LNCAP (cell line): Measurements from ENCODE around the gene SEL1L.

ENCODE experiments used
- TF ChIP-seq, protein P1 (sequence below): fragments of 450-650 bp; IDR thresholded peaks from 2 replicates; pipeline ENCODE4 v1.5.1; 2017; ENCODE audit warnings: mild to moderate bottlenecking

The SEL1L gene

DNA sequence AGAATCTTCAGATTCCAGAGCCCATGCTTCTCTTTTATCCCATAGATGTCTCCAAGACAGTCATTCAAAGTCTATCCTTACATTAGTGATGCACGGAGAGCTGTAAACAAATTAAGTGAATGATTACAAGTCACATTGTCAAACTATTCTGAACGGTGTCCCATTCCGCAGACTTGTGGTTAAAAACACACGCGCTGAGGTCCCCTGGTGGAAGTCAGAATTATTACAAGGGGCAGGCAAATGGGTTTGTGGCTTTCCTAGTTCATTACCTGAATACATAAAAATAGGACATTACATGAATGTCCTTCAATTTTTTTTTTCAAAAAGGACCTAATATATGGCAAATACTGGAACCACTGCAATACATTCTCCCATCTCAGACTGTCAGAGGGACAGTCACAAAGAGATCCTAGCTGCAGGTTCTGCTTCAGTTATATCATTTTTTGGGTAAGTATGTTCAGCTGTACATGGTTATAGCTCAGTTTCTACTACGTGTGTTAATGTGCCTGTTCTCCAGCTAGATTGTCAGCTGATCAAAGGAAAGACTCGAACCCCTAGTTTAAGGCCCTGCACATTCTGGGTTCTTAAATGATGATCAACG is 80.4 kb downstream of the SEL1L start:
- TF ChIP-seq, protein P1, sequence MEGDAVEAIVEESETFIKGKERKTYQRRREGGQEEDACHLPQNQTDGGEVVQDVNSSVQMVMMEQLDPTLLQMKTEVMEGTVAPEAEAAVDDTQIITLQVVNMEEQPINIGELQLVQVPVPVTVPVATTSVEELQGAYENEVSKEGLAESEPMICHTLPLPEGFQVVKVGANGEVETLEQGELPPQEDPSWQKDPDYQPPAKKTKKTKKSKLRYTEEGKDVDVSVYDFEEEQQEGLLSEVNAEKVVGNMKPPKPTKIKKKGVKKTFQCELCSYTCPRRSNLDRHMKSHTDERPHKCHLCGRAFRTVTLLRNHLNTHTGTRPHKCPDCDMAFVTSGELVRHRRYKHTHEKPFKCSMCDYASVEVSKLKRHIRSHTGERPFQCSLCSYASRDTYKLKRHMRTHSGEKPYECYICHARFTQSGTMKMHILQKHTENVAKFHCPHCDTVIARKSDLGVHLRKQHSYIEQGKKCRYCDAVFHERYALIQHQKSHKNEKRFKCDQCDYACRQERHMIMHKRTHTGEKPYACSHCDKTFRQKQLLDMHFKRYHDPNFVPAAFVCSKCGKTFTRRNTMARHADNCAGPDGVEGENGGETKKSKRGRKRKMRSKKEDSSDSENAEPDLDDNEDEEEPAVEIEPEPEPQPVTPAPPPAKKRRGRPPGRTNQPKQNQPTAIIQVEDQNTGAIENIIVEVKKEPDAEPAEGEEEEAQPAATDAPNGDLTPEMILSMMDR, result peak; percentile 91

DNA sequence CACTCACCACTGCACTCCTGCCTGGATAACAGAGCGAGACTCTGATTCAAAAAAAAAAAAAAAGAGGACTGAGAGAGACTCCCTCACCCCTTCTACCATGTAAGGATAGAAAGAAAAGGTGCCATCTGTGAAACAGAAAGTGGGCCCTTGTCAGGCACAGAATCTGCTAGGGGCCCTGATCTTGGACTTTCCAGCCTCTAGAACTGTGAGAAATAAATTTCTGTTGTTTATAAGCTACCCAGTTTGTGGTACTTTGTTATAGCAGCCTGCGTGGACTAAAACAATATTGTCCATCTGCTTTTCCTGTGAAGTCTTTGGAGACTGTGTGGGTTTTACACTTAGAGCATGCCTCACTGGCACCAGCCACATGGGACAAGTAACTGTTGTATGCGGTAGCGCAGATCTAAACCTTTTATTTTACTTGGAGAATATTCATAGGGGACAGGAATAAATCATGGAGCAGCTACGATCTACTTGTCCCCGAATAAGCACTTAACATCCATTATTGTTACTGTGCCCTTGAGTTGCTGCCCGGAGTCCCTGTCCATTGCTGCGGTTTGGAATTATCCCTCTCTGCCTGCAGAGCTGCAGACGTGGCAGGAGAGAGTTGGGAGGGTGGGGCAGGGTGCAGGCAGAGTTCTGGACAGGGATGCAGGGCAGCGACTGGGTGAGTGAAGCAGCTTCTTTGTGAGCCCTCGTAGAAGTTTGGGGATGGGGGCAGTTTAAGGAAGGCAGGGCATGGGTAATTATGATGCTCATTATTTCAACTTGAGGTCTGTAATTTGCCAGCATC is 81.1 kb downstream of the SEL1L start:
- TF ChIP-seq, protein P1, result no peak

DNA sequence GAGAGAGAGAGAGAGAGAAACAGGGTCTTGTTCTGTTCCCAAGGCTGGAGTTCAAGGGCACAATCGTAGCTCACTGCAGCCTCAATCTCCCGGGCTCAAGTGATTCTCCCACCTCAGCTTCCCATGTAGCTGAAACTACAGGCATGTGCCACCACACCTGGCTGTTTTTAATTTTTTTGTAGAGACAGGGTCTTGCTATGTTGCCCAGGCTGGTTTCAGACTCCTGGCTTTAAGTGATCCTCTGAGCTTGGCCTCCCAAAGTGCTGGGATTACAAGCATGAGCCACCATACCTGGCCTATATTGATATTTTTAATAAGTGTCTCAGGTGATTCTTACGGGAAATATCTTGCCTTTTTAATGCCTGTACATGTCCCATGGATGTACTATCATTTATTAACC is 82.7 kb downstream of the SEL1L start:
- TF ChIP-seq, protein P1, result no peak

DNA sequence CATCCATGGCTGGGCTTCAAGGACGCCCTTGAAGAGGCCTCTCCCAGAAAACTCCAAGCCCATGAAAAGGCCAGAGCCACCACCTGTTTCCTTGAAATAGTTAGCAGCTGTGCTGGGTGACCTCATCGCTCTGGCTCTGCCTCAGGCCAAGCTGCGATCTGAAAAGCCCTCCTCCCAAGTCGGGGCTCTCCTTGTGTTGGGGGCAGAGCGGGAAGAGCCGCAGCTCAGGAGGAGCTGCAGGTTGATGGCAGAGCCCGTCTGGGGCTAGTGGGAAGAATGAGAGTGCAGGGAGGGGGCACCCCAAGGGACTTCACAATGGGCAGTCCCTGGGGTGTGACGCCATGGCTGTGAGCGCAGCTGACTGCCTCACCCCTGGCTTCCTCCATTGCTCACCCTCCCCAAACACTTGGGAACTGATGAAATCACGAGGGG is 83.5 kb downstream of the SEL1L start:
- TF ChIP-seq, protein P1, result no peak

DNA sequence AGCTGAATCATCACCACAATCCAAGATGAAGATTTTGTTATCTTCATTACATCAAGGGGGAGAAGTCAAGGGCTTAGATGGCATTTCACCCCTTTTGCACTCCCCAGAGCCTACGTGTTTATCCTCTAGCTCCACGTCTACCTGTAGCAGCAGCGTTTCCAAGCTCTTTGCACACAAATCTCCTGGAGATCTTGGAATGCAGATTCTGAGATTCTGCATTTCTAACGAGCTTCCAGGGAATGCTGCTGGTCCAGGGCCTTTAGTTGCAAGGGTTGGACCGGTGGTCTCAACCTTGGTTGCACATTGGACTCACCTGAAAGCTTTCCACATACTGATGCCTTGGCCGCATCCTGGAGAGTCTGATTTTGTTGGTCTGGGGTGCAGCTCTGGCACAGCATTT is 84.1 kb downstream of the SEL1L start:
- TF ChIP-seq, protein P1, result no peak

DNA sequence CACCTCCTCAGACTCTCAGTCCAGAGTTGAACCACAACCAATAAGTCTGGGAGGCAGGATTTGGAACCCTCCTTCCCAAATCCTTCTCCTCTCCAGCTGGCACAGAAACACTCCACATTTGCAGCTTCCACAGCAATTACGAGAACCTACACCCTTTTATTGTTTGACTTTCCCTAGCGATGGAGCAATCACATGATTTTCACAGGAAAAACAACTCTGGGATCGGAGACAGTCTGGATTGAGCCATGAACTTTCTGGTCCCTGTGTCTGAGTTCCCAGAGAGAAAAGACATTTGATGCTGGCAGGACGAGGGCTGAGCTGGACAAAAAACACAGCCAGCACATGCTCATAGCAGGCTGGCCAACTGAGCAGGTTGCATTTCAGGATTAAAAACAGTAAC is 84.5 kb downstream of the SEL1L start:
- TF ChIP-seq, protein P1, result no peak

DNA sequence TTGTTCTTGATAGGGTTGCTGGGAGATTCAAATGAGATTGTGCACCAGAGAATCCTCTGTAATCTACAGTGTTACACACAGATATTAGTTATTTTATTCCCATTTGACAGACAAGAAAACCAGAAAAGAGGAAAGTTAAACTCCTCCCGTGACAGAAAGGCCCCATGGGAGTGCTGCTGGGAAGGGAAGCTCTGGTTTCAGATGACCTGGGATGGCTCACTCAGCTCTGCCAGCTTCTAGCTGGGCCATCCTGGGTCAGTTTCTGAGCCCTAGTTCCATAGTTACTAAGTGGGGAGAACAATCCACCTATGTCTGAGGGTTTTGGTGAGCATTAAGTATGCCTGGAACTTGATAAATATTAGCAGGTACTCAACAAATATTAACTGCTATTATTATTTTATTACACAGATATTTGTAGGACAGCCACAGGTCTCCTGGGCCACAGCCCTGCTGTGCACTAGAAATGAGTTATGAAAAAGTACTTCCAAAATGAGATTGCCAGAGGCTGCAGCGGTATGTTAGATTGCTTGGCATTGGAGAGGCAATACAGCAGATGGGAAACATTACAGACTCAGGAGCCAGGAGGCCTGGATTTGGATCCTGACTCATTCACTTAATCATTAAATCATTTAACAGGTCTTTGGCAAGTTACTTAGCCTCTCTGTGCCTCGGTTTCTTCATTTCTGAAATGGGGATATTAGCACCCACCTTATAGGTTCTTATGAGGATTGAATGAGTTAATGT is 86.5 kb downstream of the SEL1L start:
- TF ChIP-seq, protein P1, result no peak
